ENCODE measurements around the gene DBH. TPM values are rescaled to one million over a fixed set of nuclear protein-coding genes. Genes with fewer than 3 reads are reported as not detected.

Gene DBH
- total RNA-seq, 1 experiment from 2014 or later, result not detected

DNA sequence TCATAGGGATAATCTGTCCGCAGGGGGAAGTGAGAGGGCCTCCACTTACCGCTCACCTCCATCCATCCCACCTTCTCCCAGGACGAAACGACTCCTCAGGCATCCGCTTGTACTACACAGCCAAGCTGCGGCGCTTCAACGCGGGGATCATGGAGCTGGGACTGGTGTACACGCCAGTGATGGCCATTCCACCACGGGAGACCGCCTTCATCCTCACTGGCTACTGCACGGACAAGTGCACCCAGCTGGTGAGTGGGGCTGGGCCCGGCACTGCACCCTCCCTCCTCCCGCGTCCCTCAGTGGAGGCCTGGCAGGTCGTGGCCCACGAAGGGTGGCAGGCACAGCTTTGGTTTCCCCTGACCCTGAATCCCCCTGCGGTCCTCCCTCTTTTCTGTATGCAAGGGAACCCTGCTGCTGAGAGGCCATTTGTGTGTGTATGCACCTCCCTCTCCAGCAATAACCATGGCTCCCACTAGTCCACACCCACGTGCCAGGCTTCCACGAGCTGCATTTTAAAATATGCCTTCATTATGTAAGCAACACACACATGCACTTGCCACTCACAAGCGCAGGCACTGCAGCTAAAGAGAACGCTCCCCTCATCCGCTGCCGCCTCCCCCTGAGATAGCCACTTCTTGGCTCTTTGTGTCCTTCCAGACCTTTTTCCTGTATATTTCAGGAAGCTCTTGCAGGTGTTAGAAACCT is 11.8 kb downstream of the DBH start:
- Histone ChIP-seq H3K9me3 (ENCODE audit: control insufficient read depth in 1 of 2, insufficient read depth in 1 of 2, low read depth in 1 of 2, low read length in 2 of 2) (no peaks in the 10 kb centered on the region), H3K4me3 (replicated peaks in 1 of 2; ENCODE audit: low read depth in 1 of 2, low read length in 2 of 2) (no peak overlapping the region), H3K4me2 (ENCODE audit: low read length) (no peak overlapping the region), H2AFZ (ENCODE audit: low read depth, low read length, poor library complexity, severe bottlenecking) (no peak overlapping the region), H3K9me2 (ENCODE audit: insufficient read depth) (no peaks in the 10 kb centered on the region), H3K36me3 (ENCODE audit: control insufficient read depth in 1 of 2, insufficient read depth in 2 of 2, low read length in 2 of 2) (no peaks in the 10 kb centered on the region), H3K9ac (ENCODE audit: low read length) (no peak overlapping the region), H3K4me1 (ENCODE audit: control insufficient read depth in 1 of 2, insufficient read depth in 2 of 2, low read length in 2 of 2) (no peaks in the 10 kb centered on the region), H3K27ac (ENCODE audit: low read depth, low read length) (no peak overlapping the region), H3K79me2 (ENCODE audit: insufficient read depth, low read length) (no peaks in the 10 kb centered on the region), H4K20me1 (ENCODE audit: insufficient read depth) (no peaks in the 10 kb centered on the region), H3K27me3 (ENCODE audit: insufficient read depth, low read length) (peaks cover 25% of the 10 kb centered on the region; the same call in 1 of the 2 replicates)
- RAD21 ChIA-PET (ENCODE audit: low non-redundant PET in 1 of 2, low total read pairs in 2 of 2, uncharacterized antibody in 2 of 2, unreplicated experiment in 2 of 2), result no interaction called here
- BruUV-seq (replicated peaks), result no TSS peak
- DNase-seq (ENCODE audit: low read depth, low spot score) (no peak), ATAC-seq (no peak)
- intact Hi-C loops (cut with micrococcal nuclease), result no loop called here
- no peak for TF ChIP-seq ZFX (IDR thresholded peaks at IDR 0.05)
- TF ChIP-seq TCF7L2 (IDR thresholded peaks at IDR 0.05; ENCODE audit: borderline replicate concordance, extremely low read depth, insufficient read depth, insufficient read length), result no peak
- no peak for TF ChIP-seq SRF (IDR thresholded peaks at IDR 0.05; ENCODE audit: low read depth)
- no peak for TF ChIP-seq POLR2A (IDR thresholded peaks at IDR 0.05; ENCODE audit: borderline replicate concordance, extremely low read depth, insufficient read depth, insufficient read length)
- TF ChIP-seq YY1 (IDR thresholded peaks at IDR 0.05; ENCODE audit: extremely low read depth, insufficient replicate concordance, low read depth, low read length), result no peak
- no peak for TF ChIP-seq EGR1 (IDR thresholded peaks at IDR 0.05; ENCODE audit: low read depth)
- TF ChIP-seq JUND (IDR thresholded peaks at IDR 0.05), result no peak
- POLR2A ChIA-PET, result interaction anchor here (0.5 kb wide), 1 partner anchor 338 kb away, joined by 3 read pairs; no protein-coding TSS in a partner anchor
- CTCF ChIA-PET, result no interaction called here

DNA sequence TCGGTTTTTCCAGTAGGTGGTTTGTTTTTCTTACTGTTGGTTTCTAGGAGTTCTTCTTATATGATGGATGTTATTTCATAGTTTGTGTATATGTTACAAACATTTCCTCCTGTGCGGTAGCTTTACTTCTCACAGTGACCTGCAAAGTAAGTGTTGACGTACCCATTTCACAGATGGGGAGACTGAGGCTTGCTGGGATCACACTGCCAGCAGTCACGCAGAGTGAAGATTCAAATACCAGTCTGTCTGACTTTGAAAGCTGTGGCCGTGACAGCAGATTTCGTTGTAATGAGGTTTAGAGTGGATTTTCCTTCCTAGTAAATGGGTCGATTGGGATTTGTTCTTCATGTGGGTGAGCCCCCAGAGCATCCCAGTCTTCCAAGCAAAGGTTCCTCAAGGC is 13.0 kb downstream of the DBH start:
- Histone ChIP-seq H4K20me1 (ENCODE audit: insufficient read depth) (no peaks in the 10 kb centered on the region), H3K4me3 (replicated peaks in 1 of 2; ENCODE audit: low read depth in 1 of 2, low read length in 2 of 2) (no peak overlapping the region), H3K27ac (ENCODE audit: low read depth, low read length) (no peak overlapping the region), H3K27me3 (ENCODE audit: insufficient read depth, low read length) (peaks cover 25% of the 10 kb centered on the region; the same call in 1 of the 2 replicates), H3K9ac (ENCODE audit: low read length) (no peak overlapping the region), H2AFZ (ENCODE audit: low read depth, low read length, poor library complexity, severe bottlenecking) (no peak overlapping the region), H3K4me1 (ENCODE audit: control insufficient read depth in 1 of 2, insufficient read depth in 2 of 2, low read length in 2 of 2) (no peaks in the 10 kb centered on the region), H3K9me3 (ENCODE audit: control insufficient read depth in 1 of 2, insufficient read depth in 1 of 2, low read depth in 1 of 2, low read length in 2 of 2) (no peaks in the 10 kb centered on the region), H3K4me2 (ENCODE audit: low read length) (no peak overlapping the region), H3K36me3 (ENCODE audit: control insufficient read depth in 1 of 2, insufficient read depth in 2 of 2, low read length in 2 of 2) (no peaks in the 10 kb centered on the region), H3K79me2 (ENCODE audit: insufficient read depth, low read length) (no peaks in the 10 kb centered on the region), H3K9me2 (ENCODE audit: insufficient read depth) (no peaks in the 10 kb centered on the region)
- ChIA-PET RAD21 (ENCODE audit: low non-redundant PET in 1 of 2, low total read pairs in 2 of 2, uncharacterized antibody in 2 of 2, unreplicated experiment in 2 of 2) (no interaction called here), CTCF (no interaction called here), POLR2A (no interaction called here)
- intact Hi-C loops (cut with micrococcal nuclease), result no loop called here
- DNase-seq (ENCODE audit: low read depth, low spot score), result no peak
- ATAC-seq, result no peak
- BruUV-seq (replicated peaks), result no TSS peak
- TF ChIP-seq ZFX (IDR thresholded peaks at IDR 0.05) (no peak), ELF1 (IDR thresholded peaks at IDR 0.05; ENCODE audit: borderline replicate concordance, low read depth) (no peak), SIN3A (IDR thresholded peaks at IDR 0.05; ENCODE audit: low read depth) (no peak), POLR2A (IDR thresholded peaks at IDR 0.05; ENCODE audit: borderline replicate concordance, extremely low read depth, insufficient read depth, insufficient read length) (no peak), RAD21 (IDR thresholded peaks at IDR 0.05; ENCODE audit: low read depth) (no peak), SP1 (IDR thresholded peaks at IDR 0.05; ENCODE audit: low read depth) (no peak), POLR2AphosphoS5 (IDR thresholded peaks at IDR 0.05; ENCODE audit: low read depth, low read length) (no peak), FOSL1 (IDR thresholded peaks at IDR 0.05; ENCODE audit: low read depth) (no peak), EGR1 (IDR thresholded peaks at IDR 0.05; ENCODE audit: low read depth) (no peak)
- TF ChIP-seq, protein P1, sequence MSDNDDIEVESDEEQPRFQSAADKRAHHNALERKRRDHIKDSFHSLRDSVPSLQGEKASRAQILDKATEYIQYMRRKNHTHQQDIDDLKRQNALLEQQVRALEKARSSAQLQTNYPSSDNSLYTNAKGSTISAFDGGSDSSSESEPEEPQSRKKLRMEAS (IDR thresholded peaks at IDR 0.05), result no peak
- TF ChIP-seq, protein P2, sequence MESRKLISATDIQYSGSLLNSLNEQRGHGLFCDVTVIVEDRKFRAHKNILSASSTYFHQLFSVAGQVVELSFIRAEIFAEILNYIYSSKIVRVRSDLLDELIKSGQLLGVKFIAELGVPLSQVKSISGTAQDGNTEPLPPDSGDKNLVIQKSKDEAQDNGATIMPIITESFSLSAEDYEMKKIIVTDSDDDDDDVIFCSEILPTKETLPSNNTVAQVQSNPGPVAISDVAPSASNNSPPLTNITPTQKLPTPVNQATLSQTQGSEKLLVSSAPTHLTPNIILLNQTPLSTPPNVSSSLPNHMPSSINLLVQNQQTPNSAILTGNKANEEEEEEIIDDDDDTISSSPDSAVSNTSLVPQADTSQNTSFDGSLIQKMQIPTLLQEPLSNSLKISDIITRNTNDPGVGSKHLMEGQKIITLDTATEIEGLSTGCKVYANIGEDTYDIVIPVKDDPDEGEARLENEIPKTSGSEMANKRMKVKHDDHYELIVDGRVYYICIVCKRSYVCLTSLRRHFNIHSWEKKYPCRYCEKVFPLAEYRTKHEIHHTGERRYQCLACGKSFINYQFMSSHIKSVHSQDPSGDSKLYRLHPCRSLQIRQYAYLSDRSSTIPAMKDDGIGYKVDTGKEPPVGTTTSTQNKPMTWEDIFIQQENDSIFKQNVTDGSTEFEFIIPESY (IDR thresholded peaks at IDR 0.05; ENCODE audit: extremely low read depth, insufficient replicate concordance, low read length), result no peak
- TF ChIP-seq, protein P3, sequence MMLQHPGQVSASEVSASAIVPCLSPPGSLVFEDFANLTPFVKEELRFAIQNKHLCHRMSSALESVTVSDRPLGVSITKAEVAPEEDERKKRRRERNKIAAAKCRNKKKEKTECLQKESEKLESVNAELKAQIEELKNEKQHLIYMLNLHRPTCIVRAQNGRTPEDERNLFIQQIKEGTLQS (IDR thresholded peaks at IDR 0.05), result no peak
- TF ChIP-seq, protein P4, sequence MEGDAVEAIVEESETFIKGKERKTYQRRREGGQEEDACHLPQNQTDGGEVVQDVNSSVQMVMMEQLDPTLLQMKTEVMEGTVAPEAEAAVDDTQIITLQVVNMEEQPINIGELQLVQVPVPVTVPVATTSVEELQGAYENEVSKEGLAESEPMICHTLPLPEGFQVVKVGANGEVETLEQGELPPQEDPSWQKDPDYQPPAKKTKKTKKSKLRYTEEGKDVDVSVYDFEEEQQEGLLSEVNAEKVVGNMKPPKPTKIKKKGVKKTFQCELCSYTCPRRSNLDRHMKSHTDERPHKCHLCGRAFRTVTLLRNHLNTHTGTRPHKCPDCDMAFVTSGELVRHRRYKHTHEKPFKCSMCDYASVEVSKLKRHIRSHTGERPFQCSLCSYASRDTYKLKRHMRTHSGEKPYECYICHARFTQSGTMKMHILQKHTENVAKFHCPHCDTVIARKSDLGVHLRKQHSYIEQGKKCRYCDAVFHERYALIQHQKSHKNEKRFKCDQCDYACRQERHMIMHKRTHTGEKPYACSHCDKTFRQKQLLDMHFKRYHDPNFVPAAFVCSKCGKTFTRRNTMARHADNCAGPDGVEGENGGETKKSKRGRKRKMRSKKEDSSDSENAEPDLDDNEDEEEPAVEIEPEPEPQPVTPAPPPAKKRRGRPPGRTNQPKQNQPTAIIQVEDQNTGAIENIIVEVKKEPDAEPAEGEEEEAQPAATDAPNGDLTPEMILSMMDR (IDR thresholded peaks at IDR 0.05 in 2 of 3, conservative IDR thresholded peaks at IDR 0.05 in 1 of 3; ENCODE audit: borderline replicate concordance in 1 of 3, insufficient read depth in 1 of 3, low read depth in 2 of 3, low read length in 2 of 3), result no peak
